ENCODE results near the gene GAL3ST1. TPM values are rescaled to one million over a fixed set of nuclear protein-coding genes. Genes with fewer than 3 reads are reported as not detected.

The GAL3ST1 gene
- total RNA-seq, 1 donor from 2014 or later: not detected

Other genes with a start within 250 kb of the GAL3ST1 start
- 18.1 and 19.8 TPM in 2 replicates for gene TBC1D10A, start 247.7 kb downstream of the GAL3ST1 start, total RNA-seq
- gene SF3A1, start 217.8 kb downstream of the GAL3ST1 start, total RNA-seq: 39.8 and 50.2 TPM in 2 replicates
- gene CCDC157, start 217.7 kb downstream of the GAL3ST1 start, total RNA-seq: 2.6 and 3.4 TPM in 2 replicates
- 20.1 and 28.3 TPM in 2 replicates for gene RNF215, start 187.3 kb downstream of the GAL3ST1 start, total RNA-seq
- 3.4 and 12.2 TPM in 2 replicates for gene SEC14L2, start 177.6 kb downstream of the GAL3ST1 start, total RNA-seq
- gene MTFP1, start 148.9 kb downstream of the GAL3ST1 start, total RNA-seq: 10.6 and 16.3 TPM in 2 replicates
- not detected in 2 replicates for gene SEC14L3, start 102.6 kb downstream of the GAL3ST1 start, total RNA-seq
- gene SEC14L4, start 69.0 kb downstream of the GAL3ST1 start, total RNA-seq: 0.10 TPM in 1 of 2 replicates, not detected in the other
- not detected in 2 replicates for gene SEC14L6, start 27.9 kb downstream of the GAL3ST1 start, total RNA-seq
- 56.1 and 69.8 TPM in 2 replicates for gene PES1, start 17.2 kb upstream of the GAL3ST1 start, total RNA-seq
- 11.7 and 16.7 TPM in 2 replicates for gene TCN2, start 32.5 kb upstream of the GAL3ST1 start, total RNA-seq
- 12.2 and 16.9 TPM in 2 replicates for gene SLC35E4, start 61.1 kb upstream of the GAL3ST1 start, total RNA-seq
- 4.4 and 4.7 TPM in 2 replicates for gene DUSP18, start 93.2 kb upstream of the GAL3ST1 start, total RNA-seq
- 19.3 and 29.7 TPM in 2 replicates for gene OSBP2, start 120.2 kb upstream of the GAL3ST1 start, total RNA-seq

Data from myocyte (in vitro differentiated cells).